Measurements from ENCODE around the gene PPP1R15B.

- TF ChIP-seq CTCF (IDR thresholded peaks at IDR 0.05) (no peak), POLR2A (IDR thresholded peaks at IDR 0.05) (no peak)
Measured at GRCh38 chr1:204455063-204455830, 43.6 kb upstream of the PPP1R15B start.
